Head of caudate nucleus (tissue), 42 donors: Measurements from ENCODE around the gene ELAPOR1.

ENCODE experiments used
- DNase-seq, 42 donors: peaks; one replicate each; pipeline versions ENCODE4 v3.0.0 to v3.0.0-alpha.2; 2020 to 2021; ENCODE audit warnings: mixed read lengths in 7 of 42
- intact Hi-C: fragments of 100-400 bp; cut with DNase I; formaldehyde crosslinking; loops from one replicate; pipeline ENCODE4 v1.15.0; 2022

Gene ELAPOR1

DNA sequence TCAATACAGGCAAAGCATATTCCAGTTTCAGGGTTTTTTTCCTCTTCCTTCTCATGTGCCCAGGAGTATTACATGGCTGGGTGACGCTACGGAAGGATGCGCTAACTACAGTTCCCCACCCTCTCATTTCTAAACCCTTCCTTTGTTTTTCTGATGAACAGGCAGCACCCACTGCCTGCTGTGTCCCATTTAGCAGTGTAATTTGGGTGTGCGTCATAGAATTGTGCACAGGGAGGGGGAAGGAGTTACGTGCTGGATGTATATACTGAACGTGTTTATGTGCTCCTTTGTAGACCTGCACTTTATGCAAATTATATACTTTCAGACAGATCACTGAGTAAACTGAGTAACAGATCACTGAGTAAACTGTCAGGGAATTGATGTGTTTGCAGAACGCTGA is 44.5 kb downstream of the ELAPOR1 start:
- intact Hi-C loops, result no loop called here
- peak in 30 of 42 donors; percentile 6 to 79 (median 36) for DNase-seq

- intact Hi-C loops, result no loop called here
Observed at GRCh38 chr1:109159326-109159725, 45.4 kb downstream of the ELAPOR1 start.

GRCh38 chr1:109160071-109160840 is 46.3 kb downstream of the ELAPOR1 start:
- intact Hi-C loops, result no loop called here
- DNase-seq, result no peak

More at GRCh38 chr1:109159326-109159725, 45.4 kb downstream of the ELAPOR1 start:
- DNase-seq, result no peak

DNA sequence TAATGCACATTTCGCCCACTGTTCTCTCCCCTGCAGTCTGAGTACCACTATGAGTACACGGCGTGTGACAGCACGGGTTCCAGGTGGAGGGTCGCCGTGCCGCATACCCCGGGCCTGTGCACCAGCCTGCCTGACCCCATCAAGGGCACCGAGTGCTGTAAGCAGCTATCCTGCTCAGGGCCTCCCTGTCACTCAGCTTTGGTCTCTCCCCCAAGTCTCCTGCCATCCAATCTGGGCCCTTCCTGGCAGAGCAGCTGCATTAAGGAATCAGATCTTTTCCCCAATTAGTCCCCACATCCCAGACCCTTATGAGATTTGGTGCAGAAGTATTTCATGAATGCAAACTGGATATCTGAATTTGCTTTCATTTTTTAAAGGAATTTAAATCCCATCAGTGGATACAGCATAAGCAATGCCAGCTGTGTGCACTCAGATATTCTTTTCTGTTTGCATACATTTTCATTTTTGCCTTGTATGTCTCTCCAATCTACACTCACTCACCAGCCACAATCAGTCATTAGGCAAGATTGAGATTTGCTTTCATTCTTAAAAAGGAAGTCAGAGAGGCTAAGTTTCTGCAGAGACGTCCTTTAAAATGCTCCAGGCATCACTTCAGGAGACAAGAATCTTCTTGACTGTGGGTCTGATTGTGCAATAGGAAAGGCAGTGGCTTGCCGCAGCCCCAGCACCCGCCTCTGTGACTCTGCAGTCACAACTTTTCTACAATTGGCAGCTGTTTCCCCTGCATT is 48.1 kb downstream of the ELAPOR1 start:
- DNase-seq, result peak in 41 of 42 donors; percentile 25 to 83 (median 57)
- intact Hi-C loops, result no loop called here

GRCh38 chr1:109162626-109163025 is 48.7 kb downstream of the ELAPOR1 start:
- intact Hi-C loops, result no loop called here
- DNase-seq, result no peak

DNA sequence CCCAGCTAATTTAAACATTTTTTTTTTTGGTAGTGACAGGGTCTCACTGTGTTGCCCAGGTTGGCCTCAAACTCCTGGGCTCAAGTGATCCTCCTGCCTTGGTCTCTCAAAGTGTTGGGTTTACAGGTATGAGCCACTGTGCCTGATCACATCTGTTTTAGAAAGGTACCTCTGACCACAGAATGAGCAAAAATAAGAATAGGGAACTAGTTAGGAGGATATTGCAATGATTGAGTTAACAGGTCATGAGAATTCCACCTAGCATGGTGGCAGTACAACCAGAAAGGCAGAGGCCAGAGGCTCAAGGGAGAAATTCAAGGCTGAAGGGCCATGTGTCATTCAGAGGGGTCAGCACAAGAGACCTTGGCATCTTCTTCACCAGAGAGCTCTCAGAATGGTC is 49.6 kb downstream of the ELAPOR1 start:
- DNase-seq, result no peak
- intact Hi-C loops, result no loop called here
